Ovary (tissue), 9 donors: ENCODE measurements around the gene BPIFA3. TPM values are rescaled to one million over a fixed set of nuclear protein-coding genes. Genes with fewer than 3 reads are reported as not detected.

Experiments
- DNase-seq, 5 donors: peaks; one replicate each; pipeline ENCODE4 v3.0.0-alpha.2; 2019 to 2020
- H3K27ac ChIP-seq, 2 donors: fragments of 200-600 bp; one replicate each; pipeline versions ENCODE4 v1.5.1 to v1.8.0; 2019 to 2022
- H3K27me3 ChIP-seq: fragments of 200-600 bp; one replicate; pipeline ENCODE4 v1.8.0; 2022
- H3K36me3 ChIP-seq: fragments of 200-600 bp; sonication (generic); one replicate; pipeline ENCODE4 v1.5.1; 2019
- H3K4me1 ChIP-seq: one replicate; pipeline ENCODE4 v1.8.1; 2013; ENCODE audit warnings: mild to moderate bottlenecking, moderate library complexity; ENCODE audit not compliant: insufficient read depth
- H3K4me3 ChIP-seq: fragments of 200-600 bp; sonication (generic); one replicate; pipeline ENCODE4 v1.5.1; 2017
- H3K9me3 ChIP-seq, 2 donors: fragments of 200-600 bp in 1 of 2; sonication (generic) in 1 of 2; one replicate each; pipeline versions ENCODE4 v1.5.1 to v1.8.1; 2013 to 2019; ENCODE audit warnings: mild to moderate bottlenecking in 1 of 2, moderate library complexity in 1 of 2
- EP300 ChIP-seq: sonication (generic); formaldehyde crosslinking; IDR thresholded peaks from one replicate; pipeline ENCODE4 v1.6.1; 2017; ENCODE audit warnings: antibody characterized with exemption
- POLR2A ChIP-seq: fragments of 450-650 bp; IDR thresholded peaks from one replicate; pipeline ENCODE4 v1.6.1; 2017; ENCODE audit warnings: antibody characterized with exemption, mild to moderate bottlenecking, moderate library complexity
- WGBS, 3 donors: extraction: QIAGEN DNeasy Blood & Tissue Kit in 1 of 3; methylation state at CpG; one replicate each; pipeline versions ENCODE4 v1.1.5 to v1.1.7; 2013 to 2017; 5-methylcytosine and 5-hydroxymethylcytosine counted together
- intact Hi-C, 4 donors: fragments of 100-400 bp; cut with DNase I; formaldehyde crosslinking; loops; one replicate each; pipeline versions ENCODE4 v1.11.0 to v1.15.1; 2022 to 2023
- polyA plus RNA-seq, 2 donors: library from polyadenylated mRNA; stranded (reverse); fragments of 200-250 nt in 1 of 2; fragments of 350-450 nt in 1 of 2; fragmentation: Illumina TruSeq in 1 of 2; extraction: RNeasy Lipid Tissue Mini Kit (QIAGEN cat#74804) in 1 of 2; gene quantifications; one replicate each; pipeline ENCODE4 v1.2.3, GENCODE V29; 2013 to 2014
- total RNA-seq, 7 donors: library from RNA; depleted of rRNA in 2 of 7; stranded (reverse); fragments of >200 nt in 2 of 7; fragmentation: NEBNext Ultra II Directional in 3 of 7; extraction: Animal tissue kit (Norgen Biotek cat#: 25700) in 3 of 7; gene quantifications; one replicate each; pipeline versions ENCODE4 v1.1.0 to v1.2.4, GENCODE V29; 2016 to 2023
- TF ChIP-seq, protein P1 (sequence below), 3 donors: fragments of 450-650 bp in 2 of 3; fragments of 200-600 bp in 1 of 3; IDR thresholded peaks; one replicate each; pipeline versions ENCODE4 v1.5.1 to v1.8.0; 2016 to 2022; ENCODE audit warnings: antibody characterized with exemption in 3 of 3, mild to moderate bottlenecking in 1 of 3
- donor health status: DM: no; HTN: no; CAD: no; lungs with moderate emphysema.
- donor health status: DM: no; HTN: no; CAD: no.
- donor health status: Bipolar disorder and iron deficiency.
- donor health status: DM: yes; HTN: yes; CAD: no.
- donor health status: DM: no; HTN: no; CAD: no.
- donor health status: DM: yes; HTN: yes; CAD: no.

Gene BPIFA3
- total and polyA plus RNA-seq, 9 donors = not detected

- WGBS, 3 donors = 81 to 89% (median 88%) methylated on average over 3 of the region's 3 CpGs
- intact Hi-C loops = no loop called here
- Histone ChIP-seq H3K9me3 (no peaks in the 10 kb centered on the region), H3K27me3 (no peaks in the 10 kb centered on the region), H3K27ac (no peak overlapping the region), H3K36me3 (no peaks in the 10 kb centered on the region), H3K4me1 (no peaks in the 10 kb centered on the region), H3K4me3 (no peak overlapping the region)
- DNase-seq = no peak
- TF ChIP-seq, protein P1, sequence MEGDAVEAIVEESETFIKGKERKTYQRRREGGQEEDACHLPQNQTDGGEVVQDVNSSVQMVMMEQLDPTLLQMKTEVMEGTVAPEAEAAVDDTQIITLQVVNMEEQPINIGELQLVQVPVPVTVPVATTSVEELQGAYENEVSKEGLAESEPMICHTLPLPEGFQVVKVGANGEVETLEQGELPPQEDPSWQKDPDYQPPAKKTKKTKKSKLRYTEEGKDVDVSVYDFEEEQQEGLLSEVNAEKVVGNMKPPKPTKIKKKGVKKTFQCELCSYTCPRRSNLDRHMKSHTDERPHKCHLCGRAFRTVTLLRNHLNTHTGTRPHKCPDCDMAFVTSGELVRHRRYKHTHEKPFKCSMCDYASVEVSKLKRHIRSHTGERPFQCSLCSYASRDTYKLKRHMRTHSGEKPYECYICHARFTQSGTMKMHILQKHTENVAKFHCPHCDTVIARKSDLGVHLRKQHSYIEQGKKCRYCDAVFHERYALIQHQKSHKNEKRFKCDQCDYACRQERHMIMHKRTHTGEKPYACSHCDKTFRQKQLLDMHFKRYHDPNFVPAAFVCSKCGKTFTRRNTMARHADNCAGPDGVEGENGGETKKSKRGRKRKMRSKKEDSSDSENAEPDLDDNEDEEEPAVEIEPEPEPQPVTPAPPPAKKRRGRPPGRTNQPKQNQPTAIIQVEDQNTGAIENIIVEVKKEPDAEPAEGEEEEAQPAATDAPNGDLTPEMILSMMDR (IDR thresholded peaks at IDR 0.05) = no peak
- TF ChIP-seq EP300 (no peak), POLR2A (no peak)
These were observed 42.0 kb upstream of the BPIFA3 start for GRCh38 chr20:33175123-33175522.

DNA sequence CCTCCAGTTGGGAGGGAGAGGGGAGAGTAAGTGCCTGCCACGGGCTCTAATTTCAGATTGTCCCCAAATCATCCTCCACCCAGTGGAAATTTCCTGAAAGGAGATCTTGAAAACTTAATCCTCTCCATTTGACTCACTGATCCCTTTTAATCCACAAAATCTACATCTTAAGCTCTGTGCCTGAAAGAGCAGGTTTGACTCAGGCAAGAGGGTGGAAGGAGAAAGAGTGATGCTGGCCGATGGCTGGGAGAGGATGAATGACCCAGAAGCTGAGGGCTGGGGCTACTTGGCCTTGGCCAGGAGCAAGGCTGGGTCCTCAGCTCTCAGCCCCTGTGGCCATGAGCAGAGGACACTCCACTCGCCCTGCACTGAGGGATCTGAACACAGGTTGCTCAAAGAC is 41.1 kb upstream of the BPIFA3 start:
- Histone ChIP-seq H3K4me1 (no peaks in the 10 kb centered on the region), H3K36me3 (no peaks in the 10 kb centered on the region), H3K9me3 (no peaks in the 10 kb centered on the region), H3K27ac (no peak overlapping the region), H3K27me3 (no peaks in the 10 kb centered on the region), H3K4me3 (no peak overlapping the region)
- WGBS, 3 donors = 66 to 76% (median 69%) methylated on average over 3 of the region's 3 CpGs
- intact Hi-C loops = no loop called here
- TF ChIP-seq, protein P1 (IDR thresholded peaks at IDR 0.05) = no peak
- no peak for TF ChIP-seq EP300
- no peak for TF ChIP-seq POLR2A
- DNase-seq = no peak

- intact Hi-C loops = no loop called here
- 25 to 28% (median 26%) methylated on average over 9 of the region's 9 CpGs for WGBS, 3 donors
- H3K27ac ChIP-seq = no peak overlapping the region
These were observed 39.3 kb upstream of the BPIFA3 start for GRCh38 chr20:33177866-33178265.

GRCh38 chr20:33178726-33179125 is 38.4 kb upstream of the BPIFA3 start:
- no peak overlapping the region for H3K4me3 ChIP-seq
- no peaks in the 10 kb centered on the region for H3K36me3 ChIP-seq
- no peaks in the 10 kb centered on the region for H3K27me3 ChIP-seq
- WGBS, 3 donors = 53 to 69% (median 64%) methylated on average over 6 of the region's 6 CpGs
- no peaks in the 10 kb centered on the region for H3K9me3 ChIP-seq
- TF ChIP-seq, protein P1 (IDR thresholded peaks at IDR 0.05) = no peak
- TF ChIP-seq POLR2A (no peak), EP300 (no peak)
- no peak overlapping the region for H3K27ac ChIP-seq
- H3K4me1 ChIP-seq = no peaks in the 10 kb centered on the region
- no peak for DNase-seq
- intact Hi-C loops = no loop called here

More at GRCh38 chr20:33177866-33178265, 39.3 kb upstream of the BPIFA3 start:
- Histone ChIP-seq H3K4me1 (no peaks in the 10 kb centered on the region), H3K36me3 (no peaks in the 10 kb centered on the region), H3K4me3 (no peak overlapping the region), H3K27me3 (no peaks in the 10 kb centered on the region), H3K9me3 (no peaks in the 10 kb centered on the region)
- TF ChIP-seq EP300 (no peak), POLR2A (no peak)
- TF ChIP-seq, protein P1 (IDR thresholded peaks at IDR 0.05) = no peak
- DNase-seq = no peak

GRCh38 chr20:33180169-33180568 is 37.0 kb upstream of the BPIFA3 start:
- Histone ChIP-seq H3K4me3 (no peak overlapping the region), H3K27me3 (no peaks in the 10 kb centered on the region), H3K9me3 (no peaks in the 10 kb centered on the region), H3K36me3 (no peaks in the 10 kb centered on the region), H3K27ac (no peak overlapping the region), H3K4me1 (no peaks in the 10 kb centered on the region)
- WGBS, 3 donors = 84 to 87% (median 85%) methylated on average over 5 of the region's 5 CpGs
- intact Hi-C loops = no loop called here
- no peak for DNase-seq
- no peak for TF ChIP-seq EP300
- TF ChIP-seq POLR2A = no peak
- TF ChIP-seq, protein P1 (IDR thresholded peaks at IDR 0.05) = no peak
